K562 (cell line): Measurements from ENCODE around the gene CBY2. TPM values are rescaled to one million over a fixed set of nuclear protein-coding genes. Genes with fewer than 3 reads are reported as not detected.

Experiments used
- ATAC-seq: fragments of 200-7000 bp; cut with Tn5 transposase; 3 replicates; pipeline ENCODE4 v1.9.1; 2020; ENCODE audit warnings: moderate library complexity
- BruUV-seq: library from RNA; stranded (reverse); fragments of 400-500 nt; replicated peaks from 2 replicates; lab custom pipeline; 2021; lab: Mats Ljungman, UMichigan
- CTCF ChIA-PET: fragments of 300-600 bp; formaldehyde crosslinking; extraction: SDS; loops from one replicate; lab custom pipeline; 2021; ENCODE audit warnings: low intra/inter-chr PET ratio; lab: Yijun Ruan, JAX
- POLR2A ChIA-PET: fragments of 300-600, 350-650 bp; sonication (Branson Sonifier 250); formaldehyde crosslinking; extraction: SDS; loops from one replicate; lab custom pipeline; 2021; ENCODE audit warnings: antibody characterized with exemption, inconsistent platforms; lab: Yijun Ruan, JAX
- DNase-seq, 4 experiments: peaks; one replicate each; pipeline versions ENCODE4 v3.0.0 to v3.0.0-alpha.2; 2011 to 2018; ENCODE audit warnings: low spot score in 3 of 4, mixed read lengths in 3 of 4; ENCODE audit errors: extremely low read depth in 1 of 4
- FAIRE-seq: peaks from 2 replicates; lab custom pipeline; 2011; peaks lifted over from hg19 to GRCh38; lab: Jason Lieb, UNC
- H2AFZ ChIP-seq: 2 replicates; pipeline ENCODE4 v1.6.0; 2011; ENCODE audit warnings: low read depth, low read length, control low read depth, inconsistent platforms
- H3K27ac ChIP-seq: fragments of 200-600 bp; 3 replicates; pipeline ENCODE4 v1.8.0; 2011; ENCODE audit warnings: low read depth, mild to moderate bottlenecking, control low read depth, inconsistent platforms, low read length, moderate library complexity, mixed read lengths; ENCODE audit errors: extremely low read depth
- H3K27me3 ChIP-seq, 2 experiments: fragments of 300-600 bp in 1 of 2; 2 replicates in 1 of 2; 3 replicates in 1 of 2; pipeline versions ENCODE4 v1.6.0 to v1.8.0; 2011; ENCODE audit warnings: inconsistent platforms in 2 of 2, low read length in 2 of 2, mild to moderate bottlenecking in 1 of 2, mixed read lengths in 1 of 2, moderate library complexity in 1 of 2; ENCODE audit not compliant: control insufficient read depth in 2 of 2, insufficient read depth in 2 of 2
- H3K36me3 ChIP-seq: fragments of 300-600 bp; 3 replicates; pipeline ENCODE4 v1.8.0; 2011; ENCODE audit warnings: mild to moderate bottlenecking, low read length, inconsistent platforms; ENCODE audit not compliant: control insufficient read depth, insufficient read depth
- H3K4me1 ChIP-seq, 2 experiments: fragments of 200-600 bp in 1 of 2; replicated peaks in 1 of 2; 2 replicates in 1 of 2; 3 replicates in 1 of 2; pipeline versions ENCODE4 v1.5.1 to v1.8.0; 2011; ENCODE audit warnings: inconsistent platforms in 2 of 2, low read length in 2 of 2, mild to moderate bottlenecking in 1 of 2, mixed read lengths in 1 of 2, moderate library complexity in 1 of 2; ENCODE audit not compliant: control insufficient read depth in 2 of 2, insufficient read depth in 2 of 2
- H3K4me2 ChIP-seq: 2 replicates; pipeline ENCODE4 v1.6.1; 2011; ENCODE audit warnings: low read length, control low read depth, inconsistent platforms, mixed read lengths; ENCODE audit not compliant: insufficient read depth
- H3K4me3 ChIP-seq: fragments of 200-600 bp; sonication (generic), shearing (Covaris generic); 2 replicates; pipeline ENCODE4 v1.5.1; 2016; ENCODE audit warnings: control low read depth, inconsistent platforms
- H3K79me2 ChIP-seq: fragments of 200-600 bp; 3 replicates; pipeline ENCODE4 v1.8.0; 2011; ENCODE audit warnings: low read length, inconsistent platforms; ENCODE audit not compliant: control insufficient read depth, insufficient read depth
- H3K9ac ChIP-seq, 2 experiments: 2 replicates each; pipeline versions ENCODE4 v1.6.0 to v1.6.1; 2011; ENCODE audit warnings: low read depth in 2 of 2, low read length in 2 of 2, control low read depth in 1 of 2, inconsistent platforms in 1 of 2, mild to moderate bottlenecking in 1 of 2, mixed read lengths in 1 of 2; ENCODE audit not compliant: insufficient read depth in 1 of 2
- H3K9me1 ChIP-seq: one replicate; pipeline ENCODE4 v1.6.0; 2011; ENCODE audit warnings: inconsistent platforms, mild to moderate bottlenecking, low read length, moderate library complexity; ENCODE audit not compliant: control insufficient read depth, insufficient read depth
- H3K9me3 ChIP-seq: replicated peaks from 2 replicates; pipeline ENCODE4 v1.5.1; 2011; ENCODE audit warnings: low read depth, low read length, inconsistent platforms; ENCODE audit not compliant: control insufficient read depth, insufficient read depth
- H4K20me1 ChIP-seq: replicated peaks from 2 replicates; pipeline ENCODE4 v1.6.1; 2011; ENCODE audit warnings: low read length, inconsistent platforms, mixed read lengths; ENCODE audit not compliant: control insufficient read depth, insufficient read depth
- CEBPB ChIP-seq: fragments of 450-650 bp; IDR thresholded peaks from 2 replicates; pipeline ENCODE4 v1.6.1; 2016; ENCODE audit warnings: missing genetic modification characterization, missing compliant biosample characterization
- MCM5 ChIP-seq: fragments of 450-650 bp; IDR thresholded peaks from 2 replicates; pipeline ENCODE4 v1.6.1; 2016; ENCODE audit warnings: low read depth
- PRPF4 ChIP-seq: fragments of 200-400 bp; formaldehyde crosslinking; IDR thresholded peaks from one replicate; pipeline ENCODE4 v1.6.1; 2017; ENCODE audit warnings: low read length, low read depth, mild to moderate bottlenecking; ENCODE audit not compliant: insufficient read depth, poor library complexity, severe bottlenecking
- RBBP5 ChIP-seq: fragments of 200-600 bp; sonication (generic); IDR thresholded peaks from 2 replicates; pipeline ENCODE4 v1.6.1; 2012; ENCODE audit warnings: borderline replicate concordance, mild to moderate bottlenecking, low read length, control low read depth, inconsistent platforms; ENCODE audit not compliant: insufficient read depth, poor library complexity, severe bottlenecking
- SETDB1 ChIP-seq: IDR thresholded peaks from one replicate; pipeline ENCODE4 v1.6.1; 2012; ENCODE audit warnings: low read length, control low read depth, inconsistent platforms
- TEAD1 ChIP-seq, 2 experiments: fragments of 450-650 bp in 1 of 2; sonication (generic) in 1 of 2; formaldehyde crosslinking; IDR thresholded peaks; 2 replicates each; pipeline versions ENCODE4 v1.4.0 to v1.8.0; 2020 to 2022; ENCODE audit warnings: mild to moderate bottlenecking in 2 of 2, missing genetic modification reagents in 1 of 2
- TRIM24 ChIP-seq, 2 experiments: fragments of 450-650 bp; IDR thresholded peaks; 2 replicates each; pipeline ENCODE4 v1.6.1; 2016
- ZKSCAN1 ChIP-seq: fragments of 150-350 bp; IDR thresholded peaks from 2 replicates; pipeline ENCODE4 v1.6.1; 2016; ENCODE audit warnings: low read depth, low read length
- ZNF146 ChIP-seq: IDR thresholded peaks from one replicate; pipeline ENCODE4 v1.6.1; 2018; ENCODE audit warnings: missing compliant biosample characterization; ENCODE audit not compliant: unreplicated experiment
- ZNF24 ChIP-seq: fragments of 450-650 bp; IDR thresholded peaks from 2 replicates; pipeline ENCODE4 v1.6.1; 2016
- whole genome bisulfite sequencing: fragments of 100-300 bp; shearing (Covaris generic); methylation state at CpG from one replicate; pipeline ENCODE4 v1.1.6; 2016; ENCODE audit warnings: low coverage, mixed read lengths; ENCODE audit not compliant: insufficient coverage; ENCODE audit errors: missing lambda C conversion rate; 5-methylcytosine and 5-hydroxymethylcytosine counted together
- in situ Hi-C: fragments of 300-500 bp; cut with MboI; formaldehyde crosslinking; loops from 4 replicates; pipeline ENCODE4 v1.15.0; 2018; ENCODE audit warnings: inconsistent platforms, mixed read lengths
- intact Hi-C: fragments of 100-400 bp; cut with micrococcal nuclease; formaldehyde crosslinking; loops from 2 replicates; pipeline ENCODE4 v1.14.2; 2022
- polyA plus RNA-seq, 8 experiments: library from polyadenylated mRNA; depleted of rRNA in 4 of 8; stranded (reverse) in 5 of 8; unstranded in 3 of 8; fragments of >200 nt; fragmentation: Nextera tagmentation in 2 of 8; fragmentation: Illumina TruSeq in 1 of 8; extraction: Ambion mirVana in 2 of 8; extraction: Trizol in 1 of 8; gene quantifications; 2 replicates each; pipeline versions ENCODE4 v1.2.1 to v1.2.3, GENCODE V29; 2011 to 2014; ENCODE audit warnings: inconsistent platforms in 1 of 8, missing spikeins in 1 of 8
- total RNA-seq, 7 experiments: library from RNA; depleted of rRNA in 6 of 7; stranded (reverse); fragments of >200 nt in 6 of 7; fragmentation: Illumina TruSeq in 2 of 7; extraction: Trizol in 2 of 7; gene quantifications; 2 replicates each; pipeline versions ENCODE4 v1.2.1 to v1.2.3, GENCODE V29; 2011 to 2021; ENCODE audit warnings: low replicate concordance in 1 of 7
- TF ChIP-seq, protein P1 (sequence below), 2 experiments: fragments of 450-650 bp; conservative IDR thresholded peaks; 2 replicates each; pipeline ENCODE4 v1.6.1; 2017; ENCODE audit warnings: mild to moderate bottlenecking in 2 of 2, moderate library complexity in 2 of 2
- TF ChIP-seq, protein P2 (sequence below): fragments of 250-450 bp; sonication (Bioruptor Pico); IDR thresholded peaks from 2 replicates; pipeline ENCODE4 v1.5.1; 2021; ENCODE audit warnings: mild to moderate bottlenecking
- TF ChIP-seq, protein P3 (sequence below), 2 experiments: IDR thresholded peaks; 2 replicates each; pipeline ENCODE4 v1.6.1; 2011; ENCODE audit warnings: borderline replicate concordance in 1 of 2, control low read depth in 1 of 2, low read depth in 1 of 2, low read length in 1 of 2, mild to moderate bottlenecking in 1 of 2, mixed read lengths in 1 of 2, moderate library complexity in 1 of 2; ENCODE audit not compliant: insufficient read depth in 1 of 2, insufficient read length in 1 of 2, poor library complexity in 1 of 2, severe bottlenecking in 1 of 2; ENCODE audit errors: extremely low read depth in 1 of 2
- TF ChIP-seq, protein P4 (sequence below): fragments of 450-650 bp; conservative IDR thresholded peaks from 2 replicates; pipeline ENCODE4 v1.6.1; 2016; ENCODE audit warnings: missing genetic modification characterization, low read depth, mild to moderate bottlenecking, control low read depth, missing compliant biosample characterization

CBY2 gene
- total and polyA plus RNA-seq, 9 of the 15 experiments (the other 6 are each of a cell fraction or from before 2014, with no cell fraction given): 0.09 TPM; not detected in 8

DNA sequence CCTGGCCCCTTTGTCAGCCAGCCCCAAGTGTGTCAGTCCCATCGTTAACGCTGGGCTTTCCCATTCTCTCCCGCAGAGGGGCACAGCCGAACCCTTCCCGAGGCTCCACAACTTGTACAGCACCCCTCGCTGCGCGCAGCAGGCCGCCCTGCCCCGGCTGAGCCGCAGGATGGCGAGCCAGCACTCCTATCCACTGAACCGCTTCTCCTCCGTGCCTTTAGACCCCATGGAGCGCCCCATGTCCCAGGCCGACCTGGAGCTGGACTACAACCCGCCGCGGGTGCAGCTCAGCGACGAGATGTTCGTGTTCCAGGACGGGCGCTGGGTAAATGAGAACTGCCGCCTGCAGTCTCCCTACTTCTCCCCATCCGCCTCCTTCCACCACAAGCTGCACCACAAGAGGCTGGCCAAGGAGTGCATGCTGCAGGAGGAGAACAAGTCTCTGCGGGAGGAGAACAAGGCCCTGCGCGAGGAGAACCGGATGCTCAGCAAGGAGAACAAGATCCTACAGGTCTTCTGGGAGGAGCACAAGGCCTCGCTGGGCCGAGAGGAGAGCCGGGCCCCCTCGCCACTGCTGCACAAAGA is 11.1 kb downstream of the CBY2 start:
- no peak overlapping the region for H2AFZ ChIP-seq
- WGBS: 0% methylated on average over 18 of the region's 34 CpGs
- POLR2A ChIA-PET: no interaction called here
- in situ Hi-C loops: loop anchor here (25.0 kb wide), 1 partner anchor 351 kb away; no protein-coding TSS in a partner anchor
- no peak overlapping the region for H3K27ac ChIP-seq
- H3K4me1 ChIP-seq: 0 out of 5 replicates have a peak, but pooled peaks cover 0 to 5% of the 10 kb centered on the region in 2 experiments
- no peak for DNase-seq
- BruUV-seq: no TSS peak
- H3K79me2 ChIP-seq: no peaks in the 10 kb centered on the region
- no peak for FAIRE-seq
- no peaks in the 10 kb centered on the region for H3K9me1 ChIP-seq
- H3K9me3 ChIP-seq: no peaks in the 10 kb centered on the region
- peaks cover 3 to 26% of the 10 kb centered on the region in 2 experiments; a peak in 3 of 5 replicates for H3K27me3 ChIP-seq
- H4K20me1 ChIP-seq: no peaks in the 10 kb centered on the region
- CTCF ChIA-PET: no interaction called here
- ATAC-seq: no peak
- no peak overlapping the region for H3K4me3 ChIP-seq
- H3K9ac ChIP-seq: no peak overlapping the region
- H3K36me3 ChIP-seq: no peaks in the 10 kb centered on the region
- no peak overlapping the region for H3K4me2 ChIP-seq
- intact Hi-C loops: no loop called here
- TF ChIP-seq, protein P1, sequence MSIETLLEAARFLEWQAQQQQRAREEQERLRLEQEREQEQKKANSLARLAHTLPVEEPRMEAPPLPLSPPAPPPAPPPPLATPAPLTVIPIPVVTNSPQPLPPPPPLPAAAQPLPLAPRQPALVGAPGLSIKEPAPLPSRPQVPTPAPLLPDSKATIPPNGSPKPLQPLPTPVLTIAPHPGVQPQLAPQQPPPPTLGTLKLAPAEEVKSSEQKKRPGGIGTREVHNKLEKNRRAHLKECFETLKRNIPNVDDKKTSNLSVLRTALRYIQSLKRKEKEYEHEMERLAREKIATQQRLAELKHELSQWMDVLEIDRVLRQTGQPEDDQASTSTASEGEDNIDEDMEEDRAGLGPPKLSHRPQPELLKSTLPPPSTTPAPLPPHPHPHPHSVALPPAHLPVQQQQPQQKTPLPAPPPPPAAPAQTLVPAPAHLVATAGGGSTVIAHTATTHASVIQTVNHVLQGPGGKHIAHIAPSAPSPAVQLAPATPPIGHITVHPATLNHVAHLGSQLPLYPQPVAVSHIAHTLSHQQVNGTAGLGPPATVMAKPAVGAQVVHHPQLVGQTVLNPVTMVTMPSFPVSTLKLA (conservative IDR thresholded peaks at IDR 0.05): no peak
- no peak for TF ChIP-seq ZNF24
- TF ChIP-seq PRPF4: no peak
- TF ChIP-seq, protein P2, sequence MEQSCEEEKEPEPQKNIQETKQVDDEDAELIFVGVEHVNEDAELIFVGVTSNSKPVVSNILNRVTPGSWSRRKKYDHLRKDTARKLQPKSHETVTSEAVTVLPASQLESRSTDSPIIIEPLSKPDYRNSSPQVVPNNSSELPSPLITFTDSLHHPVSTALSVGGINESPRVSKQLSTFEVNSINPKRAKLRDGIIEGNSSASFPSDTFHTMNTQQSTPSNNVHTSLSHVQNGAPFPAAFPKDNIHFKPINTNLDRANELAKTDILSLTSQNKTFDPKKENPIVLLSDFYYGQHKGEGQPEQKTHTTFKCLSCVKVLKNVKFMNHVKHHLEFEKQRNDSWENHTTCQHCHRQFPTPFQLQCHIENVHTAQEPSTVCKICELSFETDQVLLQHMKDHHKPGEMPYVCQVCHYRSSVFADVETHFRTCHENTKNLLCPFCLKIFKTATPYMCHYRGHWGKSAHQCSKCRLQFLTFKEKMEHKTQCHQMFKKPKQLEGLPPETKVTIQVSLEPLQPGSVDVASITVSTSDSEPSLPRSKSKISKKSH (CRISPR knock-in tag): no peak
- no peak for TF ChIP-seq SETDB1
- TF ChIP-seq MCM5: no peak
- TF ChIP-seq, protein P3, sequence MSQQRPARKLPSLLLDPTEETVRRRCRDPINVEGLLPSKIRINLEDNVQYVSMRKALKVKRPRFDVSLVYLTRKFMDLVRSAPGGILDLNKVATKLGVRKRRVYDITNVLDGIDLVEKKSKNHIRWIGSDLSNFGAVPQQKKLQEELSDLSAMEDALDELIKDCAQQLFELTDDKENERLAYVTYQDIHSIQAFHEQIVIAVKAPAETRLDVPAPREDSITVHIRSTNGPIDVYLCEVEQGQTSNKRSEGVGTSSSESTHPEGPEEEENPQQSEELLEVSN (IDR thresholded peaks at IDR 0.05; ENCODE audit: borderline replicate concordance in 1 of 2, extremely low read depth in 1 of 2, insufficient read depth in 1 of 2, insufficient read length in 1 of 2, low read depth in 1 of 2, low read length in 1 of 2, poor library complexity in 1 of 2, severe bottlenecking in 1 of 2): no peak
- TF ChIP-seq RBBP5: no peak
- TF ChIP-seq, protein P4, sequence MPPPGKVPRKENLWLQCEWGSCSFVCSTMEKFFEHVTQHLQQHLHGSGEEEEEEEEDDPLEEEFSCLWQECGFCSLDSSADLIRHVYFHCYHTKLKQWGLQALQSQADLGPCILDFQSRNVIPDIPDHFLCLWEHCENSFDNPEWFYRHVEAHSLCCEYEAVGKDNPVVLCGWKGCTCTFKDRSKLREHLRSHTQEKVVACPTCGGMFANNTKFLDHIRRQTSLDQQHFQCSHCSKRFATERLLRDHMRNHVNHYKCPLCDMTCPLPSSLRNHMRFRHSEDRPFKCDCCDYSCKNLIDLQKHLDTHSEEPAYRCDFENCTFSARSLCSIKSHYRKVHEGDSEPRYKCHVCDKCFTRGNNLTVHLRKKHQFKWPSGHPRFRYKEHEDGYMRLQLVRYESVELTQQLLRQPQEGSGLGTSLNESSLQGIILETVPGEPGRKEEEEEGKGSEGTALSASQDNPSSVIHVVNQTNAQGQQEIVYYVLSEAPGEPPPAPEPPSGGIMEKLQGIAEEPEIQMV (tag): no peak
- no peak for TF ChIP-seq CEBPB (tag)
- no peak for TF ChIP-seq ZKSCAN1
- no peak for TF ChIP-seq ZNF146 (CRISPR knock-in tag)
- TF ChIP-seq TEAD1 (CRISPR knock-in tag; IDR thresholded peaks at IDR 0.05): no peak
- no peak for TF ChIP-seq TRIM24 (IDR thresholded peaks at IDR 0.05)
